H1 (cell line): ENCODE data around the gene MEGF11. TPM values are rescaled to one million over a fixed set of nuclear protein-coding genes. Genes with fewer than 3 reads are reported as not detected.

Source experiments
- CTCF ChIA-PET: fragments of 300-600 bp; sonication (Branson Sonifier 250); formaldehyde crosslinking; loops from one replicate; lab custom pipeline; 2021; ENCODE audit not compliant: partially characterized antibody; lab: Charles Lee
- POLR2A ChIA-PET: fragments of 300-600 bp; sonication (Branson Sonifier 250); formaldehyde crosslinking; loops from one replicate; lab custom pipeline; 2021; ENCODE audit warnings: inconsistent platforms; ENCODE audit not compliant: partially characterized antibody; lab: Charles Lee
- DNase-seq, 2 experiments: peaks; one replicate each; pipeline versions ENCODE4 v3.0.0 to v3.0.0-alpha.2; 2010 to 2022; ENCODE audit warnings: low spot score in 2 of 2, low read depth in 1 of 2, mixed read lengths in 1 of 2
- FAIRE-seq: peaks from 2 replicates; lab custom pipeline; 2011; peaks lifted over from hg19 to GRCh38; lab: Jason Lieb, UNC
- H2AFZ ChIP-seq: 2 replicates; pipeline ENCODE4 v1.8.1; 2012; ENCODE audit warnings: low read length, inconsistent platforms
- H2AK5ac ChIP-seq: 2 replicates; pipeline ENCODE4 v1.6.1; 2013; ENCODE audit warnings: low read depth, low read length
- H2BK120ac ChIP-seq: replicated peaks from 2 replicates; pipeline ENCODE3; 2013; ENCODE audit warnings: low read depth, low read length, inconsistent platforms
- H2BK12ac ChIP-seq: 2 replicates; pipeline ENCODE4 v1.6.1; 2013; ENCODE audit warnings: low read depth, low read length
- H2BK15ac ChIP-seq: 2 replicates; pipeline ENCODE4 v1.6.1; 2013; ENCODE audit warnings: low read length
- H2BK20ac ChIP-seq: 2 replicates; pipeline ENCODE4 v1.6.1; 2013; ENCODE audit warnings: low read length
- H2BK5ac ChIP-seq: 2 replicates; pipeline ENCODE4 v1.6.1; 2013; ENCODE audit warnings: low read depth, low read length
- H3K14ac ChIP-seq: 2 replicates; pipeline ENCODE4 v1.6.1; 2013; ENCODE audit warnings: inconsistent platforms; ENCODE audit not compliant: insufficient read length
- H3K18ac ChIP-seq: 2 replicates; pipeline ENCODE4 v1.6.1; 2013; ENCODE audit warnings: low read length; ENCODE audit errors: extremely low read depth
- H3K23ac ChIP-seq: 2 replicates; pipeline ENCODE4 v1.6.1; 2013; ENCODE audit warnings: inconsistent platforms; ENCODE audit not compliant: insufficient read length
- H3K23me2 ChIP-seq: 2 replicates; pipeline ENCODE4 v1.6.1; 2013; ENCODE audit warnings: low read depth, low read length
- H3K27ac ChIP-seq: 2 replicates; pipeline ENCODE4 v1.6.1; 2011; ENCODE audit warnings: low read depth, low read length, inconsistent platforms
- H3K27me3 ChIP-seq, 4 experiments: replicated peaks in 1 of 4; 1 replicate in 1 of 4; 2 replicates in 3 of 4; pipeline versions ENCODE4 v1.6.1 to v1.8.1; 2011 to 2013; ENCODE audit warnings: low read length in 3 of 4, mild to moderate bottlenecking in 3 of 4, inconsistent platforms in 2 of 4, mixed read lengths in 2 of 4, moderate library complexity in 1 of 4; ENCODE audit not compliant: control insufficient read depth in 3 of 4, insufficient read depth in 3 of 4; ENCODE audit errors: extremely low read depth in 1 of 4
- H3K36me3 ChIP-seq, 4 experiments: 2 replicates each; pipeline versions ENCODE4 v1.6.1 to v1.8.1; 2011 to 2013; ENCODE audit warnings: mild to moderate bottlenecking in 4 of 4, low read length in 3 of 4, moderate library complexity in 2 of 4, control low read depth in 1 of 4, inconsistent platforms in 1 of 4; ENCODE audit not compliant: insufficient read depth in 4 of 4, control insufficient read depth in 2 of 4
- H3K4ac ChIP-seq: replicated peaks from 2 replicates; pipeline ENCODE3; 2013; ENCODE audit warnings: low read length, low read depth, mixed read lengths, inconsistent platforms; ENCODE audit not compliant: insufficient read length
- H3K4me1 ChIP-seq, 4 experiments: replicated peaks in 1 of 4; 1 replicate in 1 of 4; 2 replicates in 3 of 4; pipeline versions ENCODE4 v1.6.1 to v1.8.1; 2011 to 2013; ENCODE audit warnings: low read length in 3 of 4, inconsistent platforms in 2 of 4, mixed read lengths in 1 of 4; ENCODE audit not compliant: insufficient read depth in 4 of 4, control insufficient read depth in 3 of 4
- H3K4me2 ChIP-seq, 2 experiments: 2 replicates each; pipeline versions ENCODE4 v1.6.1 to v1.8.1; 2011 to 2013; ENCODE audit warnings: low read depth in 2 of 2, low read length in 2 of 2, control low read depth in 1 of 2, inconsistent platforms in 1 of 2, mild to moderate bottlenecking in 1 of 2; ENCODE audit not compliant: insufficient read depth in 1 of 2
- H3K4me3 ChIP-seq, 4 experiments: fragments of 200-600, 300-600 bp in 1 of 4; sonication (generic), shearing (Covaris generic), sonication (Bioruptor Twin) in 1 of 4; 2 replicates each; pipeline versions ENCODE4 v1.5.1 to v1.8.1; 2011 to 2016; ENCODE audit warnings: low read length in 4 of 4, low read depth in 3 of 4, control low read depth in 2 of 4, inconsistent platforms in 2 of 4, mild to moderate bottlenecking in 2 of 4, mixed read lengths in 1 of 4, moderate library complexity in 1 of 4; ENCODE audit not compliant: insufficient read depth in 2 of 4; ENCODE audit errors: extremely low read depth in 1 of 4
- H3K56ac ChIP-seq: replicated peaks from 2 replicates; pipeline ENCODE3; 2013; ENCODE audit warnings: low read depth, mild to moderate bottlenecking, mixed read lengths, low read length, inconsistent platforms; ENCODE audit not compliant: insufficient read length
- H3K79me1 ChIP-seq: 2 replicates; pipeline ENCODE4 v1.6.1; 2013; ENCODE audit warnings: low read depth, low read length, control low read depth
- H3K79me2 ChIP-seq, 2 experiments: 2 replicates each; pipeline versions ENCODE4 v1.6.1 to v1.8.1; 2012 to 2013; ENCODE audit warnings: low read length in 2 of 2, mild to moderate bottlenecking in 2 of 2, inconsistent platforms in 1 of 2; ENCODE audit not compliant: insufficient read depth in 2 of 2, control insufficient read depth in 1 of 2
- H3K9ac ChIP-seq, 4 experiments: replicated peaks in 1 of 4; 1 replicate in 1 of 4; 2 replicates in 3 of 4; pipeline versions ENCODE4 v1.6.1 to v1.8.1; 2011 to 2013; ENCODE audit warnings: low read depth in 3 of 4, low read length in 3 of 4, control low read depth in 2 of 4, mild to moderate bottlenecking in 2 of 4, moderate library complexity in 2 of 4, inconsistent platforms in 1 of 4; ENCODE audit errors: extremely low read depth in 1 of 4
- H3K9me3 ChIP-seq, 2 experiments: 2 replicates each; pipeline versions ENCODE4 v1.6.1 to v1.8.1; 2012 to 2013; ENCODE audit warnings: mild to moderate bottlenecking in 2 of 2, moderate library complexity in 2 of 2, control low read depth in 1 of 2, inconsistent platforms in 1 of 2, low read depth in 1 of 2, low read length in 1 of 2, mixed read lengths in 1 of 2; ENCODE audit not compliant: insufficient read depth in 2 of 2
- H4K20me1 ChIP-seq, 2 experiments: replicated peaks in 1 of 2; 2 replicates each; pipeline versions ENCODE3 to v1.8.1; 2011 to 2013; ENCODE audit warnings: inconsistent platforms in 2 of 2, low read length in 2 of 2, mild to moderate bottlenecking in 1 of 2; ENCODE audit not compliant: insufficient read depth in 2 of 2, control insufficient read depth in 1 of 2
- H4K5ac ChIP-seq: 2 replicates; pipeline ENCODE4 v1.6.1; 2013; ENCODE audit warnings: low read length, low read depth, mixed read lengths, inconsistent platforms; ENCODE audit not compliant: insufficient read length
- H4K8ac ChIP-seq: 2 replicates; pipeline ENCODE4 v1.8.0; 2013; ENCODE audit warnings: mild to moderate bottlenecking, moderate library complexity, low read length, inconsistent platforms; ENCODE audit not compliant: insufficient read depth; ENCODE audit errors: extremely low read depth
- H4K91ac ChIP-seq: replicated peaks from 2 replicates; pipeline ENCODE3; 2013; ENCODE audit warnings: low read length, mixed read lengths, inconsistent platforms; ENCODE audit not compliant: insufficient read length
- CBX8 ChIP-seq: fragments of 300-800, 300-1000 bp; sonication (generic); IDR thresholded peaks from 2 replicates; pipeline ENCODE4 v1.7.1; 2016; ENCODE audit warnings: low read depth, low read length, borderline replicate concordance
- CREB1 ChIP-seq: IDR thresholded peaks from 2 replicates; pipeline ENCODE4 v1.6.1; 2012; ENCODE audit warnings: inconsistent platforms
- EP300 ChIP-seq, 2 experiments: IDR thresholded peaks; 1 replicate in 1 of 2; 2 replicates in 1 of 2; pipeline ENCODE4 v1.6.1; 2011 to 2012; ENCODE audit warnings: low read depth in 2 of 2, low read length in 2 of 2, mild to moderate bottlenecking in 2 of 2, borderline replicate concordance in 1 of 2, inconsistent platforms in 1 of 2, moderate library complexity in 1 of 2
- JUN ChIP-seq: IDR thresholded peaks from 2 replicates; pipeline ENCODE4 v1.6.1; 2011; ENCODE audit warnings: low read depth, mild to moderate bottlenecking, improper control_type of control experiment, low read length
- SIRT6 ChIP-seq: IDR thresholded peaks from one replicate; pipeline ENCODE4 v1.7.1; 2012; ENCODE audit warnings: low read length, inconsistent platforms
- TAF1 ChIP-seq: IDR thresholded peaks from 2 replicates; pipeline ENCODE4 v1.6.1; 2011; ENCODE audit warnings: mild to moderate bottlenecking, low read depth, low read length
- TAF7 ChIP-seq: optimal IDR thresholded peaks from 2 replicates; pipeline ENCODE3; 2011; ENCODE audit warnings: low read depth, mild to moderate bottlenecking, inconsistent platforms, low read length, moderate library complexity, borderline replicate concordance
- WGBS, 2 experiments: shearing (Covaris generic) in 1 of 2; methylation state at CpG; one replicate each; pipeline versions ENCODE4 v1.1.6 to v1.1.7; 2013 to 2015; ENCODE audit warnings: low lambda C conversion rate in 2 of 2, mixed read lengths in 2 of 2, inconsistent platforms in 1 of 2, low coverage in 1 of 2, missing lambda C conversion rate in 1 of 2; ENCODE audit not compliant: insufficient replicate concordance in 2 of 2, insufficient coverage in 1 of 2, insufficient read length in 1 of 2; ENCODE audit errors: extremely low coverage in 1 of 2, missing lambda C conversion rate in 1 of 2; 5-methylcytosine and 5-hydroxymethylcytosine counted together
- polyA plus RNA-seq, 7 experiments: library from polyadenylated mRNA; depleted of rRNA in 3 of 7; stranded (reverse) in 5 of 7; unstranded in 2 of 7; fragments of >200 nt in 5 of 7; fragments of 200-250 nt in 2 of 7; gene quantifications; 1 replicate in 5 of 7; 2 replicates in 1 of 7; 4 replicates in 1 of 7; pipeline versions ENCODE4 v1.2.1 to v1.2.3, GENCODE V29; 2011 to 2013; ENCODE audit warnings: missing spikeins in 2 of 7, mixed read lengths in 2 of 7
- total RNA-seq: library from RNA; stranded (reverse); fragmentation: NEBNext Ultra II Directional; extraction: Animal tissue kit (Norgen Biotek cat#: 25700); gene quantifications from 2 replicates; pipeline ENCODE4 v1.2.1, GENCODE V29; 2021
- TF ChIP-seq, protein P1 (sequence below): IDR thresholded peaks from 2 replicates; pipeline ENCODE4 v1.6.1; 2011; ENCODE audit warnings: low read length, improper control_type of control experiment
- TF ChIP-seq, protein P2 (sequence below): IDR thresholded peaks from 2 replicates; pipeline ENCODE4 v1.6.1; 2012; ENCODE audit warnings: low read length, inconsistent platforms
- TF ChIP-seq, protein P3 (sequence below): IDR thresholded peaks from 2 replicates; pipeline ENCODE4 v1.6.1; 2012; ENCODE audit warnings: inconsistent platforms

The MEGF11 gene
- total and polyA plus RNA-seq, 2 of the 8 experiments (the other 6 are each of a cell fraction or from before 2014, with no cell fraction given): 4.4 to 4.8 TPM

DNA sequence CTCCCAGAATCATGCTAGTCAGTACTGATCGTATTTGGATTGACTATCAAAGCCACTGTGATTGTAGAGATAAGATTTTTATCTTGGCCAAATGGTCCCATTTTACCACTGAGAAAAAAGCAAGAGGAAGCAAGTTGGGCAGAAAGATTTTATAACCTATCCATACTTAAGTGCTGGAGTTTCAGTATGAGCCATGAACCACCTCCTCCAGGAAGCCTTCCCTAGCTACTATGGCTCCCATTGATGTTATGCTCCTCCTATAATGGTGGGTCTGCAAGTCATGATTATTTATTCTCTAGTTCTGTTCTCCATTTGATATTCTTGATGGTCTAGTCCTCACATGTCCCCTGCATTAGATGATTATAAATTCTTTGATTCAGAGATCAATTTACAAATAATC, 6.6 kb downstream of the MEGF11 start:
- H3K4me1 ChIP-seq: peaks cover 7 to 18% (median 13%) of the 10 kb centered on the region in 4 experiments
- FAIRE-seq: no peak
- H2BK20ac ChIP-seq: no peak overlapping the region
- no peak overlapping the region for H2BK15ac ChIP-seq
- no peak overlapping the region for H2BK120ac ChIP-seq
- no peak overlapping the region for H2BK12ac ChIP-seq
- no peak overlapping the region for H3K56ac ChIP-seq
- H4K5ac ChIP-seq: no peak overlapping the region
- WGBS, 2 experiments: 100% methylated on average over 1 of the region's 1 CpG; no CpG with 5 or more reads in 1 of the 2 experiments
- H4K20me1 ChIP-seq: no peaks in the 10 kb centered on the region
- no peak overlapping the region for H3K4ac ChIP-seq
- CTCF ChIA-PET: interaction anchor here (0.6 to 5.9 kb wide), 3 partner anchors 8 to 57 kb away, joined by 3 to 31 read pairs (median 6); no protein-coding TSS in a partner anchor
- no peak overlapping the region for H3K27ac ChIP-seq
- TF ChIP-seq JUN (no peak), CBX8 (no peak), TAF1 (no peak), CREB1 (no peak), TAF7 (no peak), EP300 (IDR thresholded peaks at IDR 0.05; ENCODE audit: borderline replicate concordance in 1 of 2, low read depth in 2 of 2, low read length in 2 of 2) (no peak), SIRT6 (no peak)
- TF ChIP-seq, protein P1, sequence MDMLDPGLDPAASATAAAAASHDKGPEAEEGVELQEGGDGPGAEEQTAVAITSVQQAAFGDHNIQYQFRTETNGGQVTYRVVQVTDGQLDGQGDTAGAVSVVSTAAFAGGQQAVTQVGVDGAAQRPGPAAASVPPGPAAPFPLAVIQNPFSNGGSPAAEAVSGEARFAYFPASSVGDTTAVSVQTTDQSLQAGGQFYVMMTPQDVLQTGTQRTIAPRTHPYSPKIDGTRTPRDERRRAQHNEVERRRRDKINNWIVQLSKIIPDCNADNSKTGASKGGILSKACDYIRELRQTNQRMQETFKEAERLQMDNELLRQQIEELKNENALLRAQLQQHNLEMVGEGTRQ: no peak
- TF ChIP-seq, protein P2, sequence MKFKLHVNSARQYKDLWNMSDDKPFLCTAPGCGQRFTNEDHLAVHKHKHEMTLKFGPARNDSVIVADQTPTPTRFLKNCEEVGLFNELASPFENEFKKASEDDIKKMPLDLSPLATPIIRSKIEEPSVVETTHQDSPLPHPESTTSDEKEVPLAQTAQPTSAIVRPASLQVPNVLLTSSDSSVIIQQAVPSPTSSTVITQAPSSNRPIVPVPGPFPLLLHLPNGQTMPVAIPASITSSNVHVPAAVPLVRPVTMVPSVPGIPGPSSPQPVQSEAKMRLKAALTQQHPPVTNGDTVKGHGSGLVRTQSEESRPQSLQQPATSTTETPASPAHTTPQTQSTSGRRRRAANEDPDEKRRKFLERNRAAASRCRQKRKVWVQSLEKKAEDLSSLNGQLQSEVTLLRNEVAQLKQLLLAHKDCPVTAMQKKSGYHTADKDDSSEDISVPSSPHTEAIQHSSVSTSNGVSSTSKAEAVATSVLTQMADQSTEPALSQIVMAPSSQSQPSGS: no peak
- TF ChIP-seq, protein P3, sequence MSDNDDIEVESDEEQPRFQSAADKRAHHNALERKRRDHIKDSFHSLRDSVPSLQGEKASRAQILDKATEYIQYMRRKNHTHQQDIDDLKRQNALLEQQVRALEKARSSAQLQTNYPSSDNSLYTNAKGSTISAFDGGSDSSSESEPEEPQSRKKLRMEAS: no peak
- TF ChIP-seq, all 59 proteins: peak for 0
- Histone ChIP-seq H2AK5ac (no peak overlapping the region), H3K4me2 (no peak overlapping the region), H3K9me3 (no peaks in the 10 kb centered on the region), H3K27me3 (peaks cover 4 to 20% (median 18%) of the 10 kb centered on the region in 4 experiments), H3K18ac (no peak overlapping the region), H3K79me2 (no peaks in the 10 kb centered on the region), H3K4me3 (no peak overlapping the region), H2AFZ (no peak overlapping the region), H3K9ac (no peak overlapping the region), H3K79me1 (no peaks in the 10 kb centered on the region), H3K36me3 (no peaks in the 10 kb centered on the region), H4K91ac (no peak overlapping the region), H2BK5ac (no peak overlapping the region), H3K14ac (no peak overlapping the region), H3K23ac (no peak overlapping the region), H3K23me2 (peaks cover 3% of the 10 kb centered on the region; the same call in 1 of the 2 replicates), H4K8ac (no peak overlapping the region)
- POLR2A ChIA-PET: no interaction called here
- no peak for DNase-seq
